Measurements from ENCODE around the gene PIP4K2C.

Gene PIP4K2C

GRCh38 chr12:57590864-57591781, at the start of gene PIP4K2C:
Gene PIP4K2C, plus strand, starts transcription at chr12:57591192. Its CDS starts 98 bp downstream, at chr12:57591290.
- peak in 1 of 2 donors; percentile 57 for DNase-seq

DNA sequence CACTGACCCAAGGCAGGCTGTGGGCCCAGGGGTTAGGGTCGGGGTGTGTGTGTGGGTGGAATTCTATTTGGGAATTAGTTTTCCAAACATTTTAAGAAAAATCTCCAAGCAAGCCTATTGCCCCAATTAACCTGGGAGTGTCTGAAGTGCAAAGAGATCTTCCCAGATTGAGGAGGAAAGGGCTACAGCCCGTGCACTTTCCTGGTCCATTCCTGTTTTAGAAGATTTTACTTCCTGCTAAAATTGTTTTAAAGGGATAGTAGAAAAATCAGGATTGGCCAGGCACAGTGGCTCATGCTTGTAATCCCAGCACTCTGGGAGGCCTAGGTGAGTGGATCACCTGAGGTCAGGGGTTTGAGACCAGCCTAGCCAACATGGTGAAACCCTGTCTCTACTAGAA, 49.3 kb upstream of the PIP4K2C start:
- no peak for DNase-seq

GRCh38 chr12:57543581-57543980, 47.4 kb upstream of the PIP4K2C start:
- DNase-seq: peak in 1 of 2 donors; percentile 66

- DNase-seq: no peak
Observed at GRCh38 chr12:57545809-57546437, 45.1 kb upstream of the PIP4K2C start.

DNA sequence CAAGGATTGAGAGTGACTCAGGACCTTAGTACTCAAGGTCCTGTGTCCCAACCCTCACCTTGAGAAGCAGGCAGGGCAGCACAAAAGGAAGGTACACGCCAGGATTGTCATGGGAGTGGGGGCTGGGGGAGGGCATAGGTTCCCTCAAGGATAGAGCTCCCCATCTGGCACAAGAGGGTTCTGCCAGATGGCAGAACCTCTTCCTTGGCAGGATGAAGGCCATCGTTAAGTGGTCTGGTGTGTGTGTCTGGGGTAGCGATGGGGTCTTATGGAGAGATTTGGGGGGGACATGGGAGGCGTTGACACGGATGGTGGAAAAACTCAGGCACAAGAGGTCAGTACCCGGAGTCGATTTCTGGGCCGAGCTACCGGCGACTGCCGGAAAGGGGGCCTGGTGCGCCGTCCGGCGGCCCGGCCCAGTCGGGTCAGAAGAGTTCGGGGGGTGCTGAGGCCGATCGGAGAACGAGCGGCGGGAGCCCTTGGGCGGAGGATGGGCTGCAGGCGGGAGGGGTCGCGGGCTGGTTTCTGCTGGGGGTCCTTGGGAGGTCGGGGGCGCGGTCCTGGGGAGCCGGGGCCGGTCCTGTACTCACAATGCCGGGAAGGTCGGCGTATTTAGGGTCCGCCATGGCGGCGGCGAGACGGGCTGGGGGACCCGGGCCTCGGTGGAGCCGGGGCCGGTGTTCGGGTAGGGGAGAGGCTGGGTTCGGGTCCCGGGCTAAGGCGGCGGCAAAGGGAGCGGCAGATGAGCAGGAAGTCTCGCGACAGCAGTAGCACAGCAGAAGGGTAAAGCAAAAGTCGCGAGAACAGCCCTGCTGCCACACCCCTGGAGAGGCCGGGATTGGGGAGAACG, 44.3 kb upstream of the PIP4K2C start, which contains the start of gene DCTN2:
Gene DCTN2, minus strand, starts transcription at position 755 of the 850 bp plus-strand sequence. Its CDS starts 129 bp downstream, at position 626.
- DNase-seq: peak; percentile 77 to 99

GRCh38 chr12:57547288-57548012, 43.5 kb upstream of the PIP4K2C start:
- no peak for DNase-seq

- no peak for DNase-seq
Observed at GRCh38 chr12:57548013-57548315, 43.0 kb upstream of the PIP4K2C start.

DNA sequence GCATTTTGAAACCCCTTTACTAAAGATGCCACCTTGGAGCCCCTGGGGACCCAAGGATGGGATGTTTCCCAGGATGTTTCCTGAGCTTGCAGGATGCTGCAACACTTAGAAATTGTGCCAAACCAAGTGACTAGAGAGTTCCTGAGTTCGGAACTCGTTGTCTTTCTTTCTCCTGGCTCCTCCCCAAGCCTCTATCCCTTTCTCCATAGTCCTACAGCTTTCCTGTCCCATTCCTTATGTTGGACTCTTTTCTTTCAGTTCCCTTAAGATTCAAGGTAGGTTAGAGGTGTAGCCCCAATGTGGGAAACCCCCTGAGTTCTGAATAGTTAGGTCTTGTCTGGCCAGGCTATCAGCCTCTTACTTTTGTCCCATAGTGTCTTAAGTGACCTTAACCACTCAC, 42.5 kb upstream of the PIP4K2C start:
- DNase-seq: no peak

- no peak for DNase-seq
Observed at GRCh38 chr12:57549203-57549908, 41.6 kb upstream of the PIP4K2C start.

DNA sequence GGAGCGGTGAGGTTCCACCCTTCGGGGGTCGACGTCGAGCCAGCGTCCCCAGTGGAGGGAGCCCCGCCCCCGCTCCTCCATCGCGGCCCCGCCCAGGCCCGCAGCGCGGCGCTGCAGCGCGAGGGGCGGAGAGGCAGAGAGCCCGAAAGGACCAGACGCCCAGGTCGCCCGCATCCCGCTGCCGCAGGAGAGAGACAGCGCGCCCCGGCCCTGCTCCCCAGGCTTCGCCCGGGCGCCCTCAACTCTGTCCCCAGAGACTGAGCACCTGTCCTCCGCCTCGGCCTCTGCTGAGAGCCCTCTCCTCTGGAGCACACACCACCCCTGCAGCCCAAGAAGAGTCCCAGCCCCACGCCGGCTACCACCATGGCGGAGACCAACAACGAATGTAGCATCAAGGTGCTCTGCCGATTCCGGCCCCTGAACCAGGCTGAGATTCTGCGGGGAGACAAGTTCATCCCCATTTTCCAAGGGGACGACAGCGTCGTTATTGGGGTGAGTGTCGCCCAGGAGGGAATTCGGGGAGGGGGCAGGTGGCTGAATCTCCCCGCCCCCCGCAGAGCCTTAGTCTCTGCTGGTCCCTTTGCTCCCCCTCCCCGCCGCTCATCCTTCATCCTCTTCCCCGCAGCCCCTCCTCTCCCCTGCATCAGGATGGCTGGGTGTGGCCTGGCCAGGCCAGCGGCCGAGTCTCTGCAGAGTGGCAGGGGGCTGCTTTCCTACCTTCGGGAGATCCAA, 40.9 kb upstream of the PIP4K2C start, which contains the start of gene KIF5A:
Gene KIF5A, plus strand, starts transcription at position 136 of the 732 bp plus-strand sequence. Its CDS starts 228 bp downstream, at position 364.
- DNase-seq: no peak

DNA sequence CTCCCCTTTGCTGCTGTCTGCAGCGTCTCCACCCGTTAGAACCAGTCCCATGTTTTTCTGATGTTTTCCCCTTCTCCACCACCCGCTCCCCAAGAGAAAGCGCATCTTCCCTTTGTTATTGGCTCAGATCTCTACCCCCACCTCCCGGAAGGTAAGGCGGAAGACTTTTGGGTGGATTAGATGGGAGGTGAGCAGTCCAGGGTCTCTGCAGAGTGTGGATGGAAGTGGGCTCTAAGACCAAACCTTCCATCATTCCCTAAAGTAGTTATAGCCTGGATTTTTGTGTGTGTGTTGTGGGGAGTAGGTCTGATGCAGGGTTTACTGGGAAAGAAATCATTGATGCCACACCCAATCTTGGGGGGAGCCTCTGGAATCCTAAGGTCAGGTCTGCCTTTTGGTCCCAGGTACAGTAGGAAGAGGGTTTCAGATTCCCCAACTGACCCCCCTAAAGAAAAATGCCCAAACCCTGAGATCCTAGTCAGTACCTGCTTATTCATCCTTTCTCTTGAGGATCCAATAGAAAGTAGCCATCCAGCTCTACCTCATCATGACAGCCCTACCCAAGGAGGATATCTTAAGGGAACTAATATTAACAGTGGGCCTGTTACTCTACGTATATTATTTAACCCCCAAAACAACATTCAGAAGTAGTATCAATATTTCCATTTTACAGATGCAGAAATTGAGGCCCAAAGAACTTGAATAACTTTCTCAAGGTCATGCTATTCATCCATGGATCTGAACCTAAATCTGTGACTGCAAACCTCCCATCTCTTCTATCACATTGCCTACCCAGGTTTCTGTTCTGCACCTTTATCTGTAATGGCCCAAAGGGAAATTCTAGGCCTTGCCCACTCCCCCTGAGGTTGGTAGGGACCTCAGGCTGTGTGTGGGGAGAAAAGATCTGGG, 40.1 kb upstream of the PIP4K2C start:
- no peak for DNase-seq

GRCh38 chr12:57551637-57552305, 39.2 kb upstream of the PIP4K2C start:
- no peak for DNase-seq

DNA sequence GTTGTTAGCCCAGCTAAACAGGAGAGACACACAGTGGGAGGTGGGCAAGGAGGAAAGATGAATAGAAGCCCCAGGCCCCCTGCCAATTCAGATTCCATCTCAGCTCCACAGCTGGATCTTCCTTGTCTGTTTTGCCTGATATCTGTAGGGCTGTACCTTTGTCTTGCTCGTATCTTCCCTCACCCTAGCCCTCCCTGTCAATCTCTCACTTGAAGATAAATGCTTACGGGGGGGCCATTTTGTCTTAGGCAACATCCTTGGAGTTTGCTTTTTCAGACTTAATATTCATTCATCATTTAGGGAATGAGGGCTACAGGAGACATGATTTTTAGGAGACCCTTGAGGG, 38.7 kb upstream of the PIP4K2C start:
- DNase-seq: no peak

DNA sequence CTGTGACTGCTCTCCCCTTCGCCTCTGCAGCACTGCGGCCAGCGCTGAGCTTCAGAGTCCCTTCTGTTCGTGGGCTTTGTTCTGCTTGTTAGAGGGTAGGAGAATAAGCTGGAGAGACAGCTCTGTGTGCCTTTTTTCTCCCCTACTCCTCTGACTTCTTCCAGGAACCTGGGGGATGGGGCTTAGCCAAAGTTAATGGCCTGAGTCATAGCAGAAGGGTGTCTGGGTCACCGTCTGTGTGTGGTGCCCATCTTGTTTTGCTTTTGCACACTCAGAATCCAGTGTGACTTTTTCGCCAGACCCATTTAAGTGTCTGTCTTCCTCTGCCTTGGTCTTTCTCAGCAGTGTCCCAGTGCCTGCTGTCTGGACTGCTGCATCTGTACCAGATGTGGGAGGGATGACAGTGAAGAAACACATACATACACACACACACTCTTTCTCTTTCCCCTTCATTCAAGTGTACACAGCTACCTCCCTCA, 38.1 kb upstream of the PIP4K2C start:
- no peak for DNase-seq

GRCh38 chr12:57553343-57554202, 37.4 kb upstream of the PIP4K2C start:
- DNase-seq: no peak

- DNase-seq: no peak
Observed at GRCh38 chr12:57554453-57554852, 36.5 kb upstream of the PIP4K2C start.

- no peak for DNase-seq
Observed at GRCh38 chr12:57554897-57555296, 36.1 kb upstream of the PIP4K2C start.

GRCh38 chr12:57558864-57559263, 32.1 kb upstream of the PIP4K2C start:
- DNase-seq: no peak
